Fibroblast of skin of left quadriceps (primary cell): ENCODE data around the gene THEMIS.
"Not testable (repeated sequence)": the region's sequence is repeated elsewhere in the genome, so short reads cannot be mapped to it uniquely, and the experiment has no call there.

ENCODE experiments used
- DNase-seq, 2 experiments: peaks; one replicate each; pipeline ENCODE4 v3.0.0-alpha.2; 2013; ENCODE audit warnings: low read depth in 2 of 2

Gene THEMIS

GRCh38 chr6:127900935-127901334 lies at the start of gene THEMIS:
Gene THEMIS (minus strand): TSS chr6:127901058. CDS start chr6:127900932, 126 bp downstream.
- no peak for DNase-seq

GRCh38 chr6:127949251-127949650 lies 48.4 kb upstream of the THEMIS start:
- DNase-seq: no peak

GRCh38 chr6:127946388-127946787 lies 45.5 kb upstream of the THEMIS start:
- no peak for DNase-seq

GRCh38 chr6:127945434-127946097 lies 44.7 kb upstream of the THEMIS start:
- no peak for DNase-seq

- no peak for DNase-seq
Observed at GRCh38 chr6:127941228-127941627, 40.4 kb upstream of the THEMIS start.

- peak in 1 of 2 experiments; percentile 4 for DNase-seq
Observed at GRCh38 chr6:127939442-127940066, 38.7 kb upstream of the THEMIS start.

- peak; percentile 29 to 46 for DNase-seq
Observed at GRCh38 chr6:127938701-127939100, 37.8 kb upstream of the THEMIS start.

- no peak for DNase-seq
Observed at GRCh38 chr6:127937747-127938146, 36.9 kb upstream of the THEMIS start.

- DNase-seq: no peak
Observed at GRCh38 chr6:127937102-127937501, 36.2 kb upstream of the THEMIS start.

GRCh38 chr6:127934956-127935355 lies 34.1 kb upstream of the THEMIS start:
- DNase-seq: no peak

GRCh38 chr6:127933852-127934840 lies 33.3 kb upstream of the THEMIS start:
- no peak for DNase-seq

- no peak for DNase-seq
Observed at GRCh38 chr6:127933137-127933536, 32.3 kb upstream of the THEMIS start.

GRCh38 chr6:127932708-127933107 lies 31.9 kb upstream of the THEMIS start:
- DNase-seq: no peak

- DNase-seq: not testable (repeated sequence)
Observed at GRCh38 chr6:127926441-127926840, 25.6 kb upstream of the THEMIS start.

GRCh38 chr6:127924440-127924839 lies 23.6 kb upstream of the THEMIS start:
- DNase-seq: no peak

- no peak for DNase-seq
Observed at GRCh38 chr6:127924031-127924430, 23.2 kb upstream of the THEMIS start.

GRCh38 chr6:127923135-127923534 lies 22.3 kb upstream of the THEMIS start:
- DNase-seq: no peak

- no peak for DNase-seq
Observed at GRCh38 chr6:127921982-127922381, 21.1 kb upstream of the THEMIS start.

- no peak for DNase-seq
Observed at GRCh38 chr6:127920804-127921203, 19.9 kb upstream of the THEMIS start.

GRCh38 chr6:127918506-127919427 lies 17.9 kb upstream of the THEMIS start:
- DNase-seq: no peak

- DNase-seq: no peak
Observed at GRCh38 chr6:127917766-127918165, 16.9 kb upstream of the THEMIS start.
